HEK293 (cell line): ENCODE measurements around the gene KPNA2.

ENCODE experiments used
- GLI2 ChIP-seq: fragments of 450-650 bp; formaldehyde crosslinking; IDR thresholded peaks from 2 replicates; pipeline ENCODE4; 2017; ENCODE audit warnings: missing biosample characterization, missing genetic modification characterization, low read depth, borderline replicate concordance
- RBAK ChIP-seq: fragments of 450-650 bp; formaldehyde crosslinking; IDR thresholded peaks from 2 replicates; pipeline ENCODE4 v1.5.1; 2016; ENCODE audit warnings: missing biosample characterization, missing genetic modification characterization
- ZNF274 ChIP-seq, 2 experiments: fragments of 200-500 bp in 1 of 2; fragments of 450-650 bp in 1 of 2; sonication (Bioruptor generic) in 1 of 2; formaldehyde crosslinking in 1 of 2; IDR thresholded peaks; 2 replicates each; pipeline versions ENCODE4 v1.5.1 to v1.6.1; 2014 to 2016; ENCODE audit warnings: borderline replicate concordance in 1 of 2, inconsistent platforms in 1 of 2, low read length in 1 of 2, missing biosample characterization in 1 of 2, missing genetic modification characterization in 1 of 2
- ZNF843 ChIP-seq: fragments of 450-650 bp; formaldehyde crosslinking; IDR thresholded peaks from 2 replicates; pipeline ENCODE4 v1.5.1; 2016; ENCODE audit warnings: missing biosample characterization, missing genetic modification characterization
- TF ChIP-seq, protein P1 (sequence below): fragments of 450-650 bp; formaldehyde crosslinking; IDR thresholded peaks from 2 replicates; pipeline ENCODE4 v1.5.1; 2016; ENCODE audit warnings: missing biosample characterization, missing genetic modification characterization
- TF ChIP-seq, protein P2 (sequence below): fragments of 450-650 bp; formaldehyde crosslinking; IDR thresholded peaks from 2 replicates; pipeline ENCODE4 v1.5.1; 2016; ENCODE audit warnings: missing biosample characterization, missing genetic modification characterization

DNA sequence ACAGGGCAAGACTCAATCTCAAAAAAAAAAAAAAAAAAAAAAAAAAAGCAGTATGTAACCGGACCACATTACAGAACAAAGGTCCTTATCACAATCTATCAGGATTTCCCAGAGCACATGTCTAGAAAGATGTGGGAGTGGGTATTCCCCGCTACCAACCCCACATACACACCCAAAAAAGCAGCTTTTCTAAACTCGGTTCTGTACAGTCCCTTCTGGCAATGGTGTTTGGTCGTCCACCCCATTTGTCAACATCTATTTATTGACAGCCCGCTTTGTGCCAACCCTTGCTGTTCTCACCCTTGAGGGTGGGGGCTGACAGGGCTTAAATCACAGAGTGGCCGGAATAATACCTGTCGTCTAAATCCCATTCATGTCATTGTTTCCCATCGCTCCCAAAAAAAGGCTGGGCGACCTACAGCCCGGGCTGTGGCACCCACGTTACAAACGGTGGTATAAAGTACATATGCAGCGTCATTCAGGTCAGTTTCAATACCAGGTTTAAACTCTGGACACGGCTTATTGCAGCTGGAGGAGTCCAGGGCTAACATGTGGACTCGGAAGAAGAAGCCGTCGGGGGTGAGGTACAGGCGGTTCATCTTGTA is 42.9 kb upstream of the KPNA2 start:
- TF ChIP-seq, protein P1, sequence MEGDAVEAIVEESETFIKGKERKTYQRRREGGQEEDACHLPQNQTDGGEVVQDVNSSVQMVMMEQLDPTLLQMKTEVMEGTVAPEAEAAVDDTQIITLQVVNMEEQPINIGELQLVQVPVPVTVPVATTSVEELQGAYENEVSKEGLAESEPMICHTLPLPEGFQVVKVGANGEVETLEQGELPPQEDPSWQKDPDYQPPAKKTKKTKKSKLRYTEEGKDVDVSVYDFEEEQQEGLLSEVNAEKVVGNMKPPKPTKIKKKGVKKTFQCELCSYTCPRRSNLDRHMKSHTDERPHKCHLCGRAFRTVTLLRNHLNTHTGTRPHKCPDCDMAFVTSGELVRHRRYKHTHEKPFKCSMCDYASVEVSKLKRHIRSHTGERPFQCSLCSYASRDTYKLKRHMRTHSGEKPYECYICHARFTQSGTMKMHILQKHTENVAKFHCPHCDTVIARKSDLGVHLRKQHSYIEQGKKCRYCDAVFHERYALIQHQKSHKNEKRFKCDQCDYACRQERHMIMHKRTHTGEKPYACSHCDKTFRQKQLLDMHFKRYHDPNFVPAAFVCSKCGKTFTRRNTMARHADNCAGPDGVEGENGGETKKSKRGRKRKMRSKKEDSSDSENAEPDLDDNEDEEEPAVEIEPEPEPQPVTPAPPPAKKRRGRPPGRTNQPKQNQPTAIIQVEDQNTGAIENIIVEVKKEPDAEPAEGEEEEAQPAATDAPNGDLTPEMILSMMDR (tag by site-specific recombination), result no peak
- TF ChIP-seq, protein P2, sequence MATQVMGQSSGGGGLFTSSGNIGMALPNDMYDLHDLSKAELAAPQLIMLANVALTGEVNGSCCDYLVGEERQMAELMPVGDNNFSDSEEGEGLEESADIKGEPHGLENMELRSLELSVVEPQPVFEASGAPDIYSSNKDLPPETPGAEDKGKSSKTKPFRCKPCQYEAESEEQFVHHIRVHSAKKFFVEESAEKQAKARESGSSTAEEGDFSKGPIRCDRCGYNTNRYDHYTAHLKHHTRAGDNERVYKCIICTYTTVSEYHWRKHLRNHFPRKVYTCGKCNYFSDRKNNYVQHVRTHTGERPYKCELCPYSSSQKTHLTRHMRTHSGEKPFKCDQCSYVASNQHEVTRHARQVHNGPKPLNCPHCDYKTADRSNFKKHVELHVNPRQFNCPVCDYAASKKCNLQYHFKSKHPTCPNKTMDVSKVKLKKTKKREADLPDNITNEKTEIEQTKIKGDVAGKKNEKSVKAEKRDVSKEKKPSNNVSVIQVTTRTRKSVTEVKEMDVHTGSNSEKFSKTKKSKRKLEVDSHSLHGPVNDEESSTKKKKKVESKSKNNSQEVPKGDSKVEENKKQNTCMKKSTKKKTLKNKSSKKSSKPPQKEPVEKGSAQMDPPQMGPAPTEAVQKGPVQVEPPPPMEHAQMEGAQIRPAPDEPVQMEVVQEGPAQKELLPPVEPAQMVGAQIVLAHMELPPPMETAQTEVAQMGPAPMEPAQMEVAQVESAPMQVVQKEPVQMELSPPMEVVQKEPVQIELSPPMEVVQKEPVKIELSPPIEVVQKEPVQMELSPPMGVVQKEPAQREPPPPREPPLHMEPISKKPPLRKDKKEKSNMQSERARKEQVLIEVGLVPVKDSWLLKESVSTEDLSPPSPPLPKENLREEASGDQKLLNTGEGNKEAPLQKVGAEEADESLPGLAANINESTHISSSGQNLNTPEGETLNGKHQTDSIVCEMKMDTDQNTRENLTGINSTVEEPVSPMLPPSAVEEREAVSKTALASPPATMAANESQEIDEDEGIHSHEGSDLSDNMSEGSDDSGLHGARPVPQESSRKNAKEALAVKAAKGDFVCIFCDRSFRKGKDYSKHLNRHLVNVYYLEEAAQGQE (tag by site-specific recombination), result no peak
- TF ChIP-seq ZNF274 (IDR thresholded peaks at IDR 0.05; ENCODE audit: low read length), result no peak
- no peak for TF ChIP-seq ZNF274 (tag by site-specific recombination; IDR thresholded peaks at IDR 0.05; ENCODE audit: borderline replicate concordance)
- no peak for TF ChIP-seq RBAK (tag by site-specific recombination)
- TF ChIP-seq ZNF843 (tag by site-specific recombination), result no peak
- no peak for TF ChIP-seq GLI2 (tag by site-specific recombination)
